ENCODE measurements around the gene COG2. TPM values are rescaled to one million over a fixed set of nuclear protein-coding genes. Genes with fewer than 3 reads are reported as not detected.

COG2 gene
- total and polyA plus RNA-seq, 7 donors = 17.5 to 31.2 (median 25.2) TPM

DNA sequence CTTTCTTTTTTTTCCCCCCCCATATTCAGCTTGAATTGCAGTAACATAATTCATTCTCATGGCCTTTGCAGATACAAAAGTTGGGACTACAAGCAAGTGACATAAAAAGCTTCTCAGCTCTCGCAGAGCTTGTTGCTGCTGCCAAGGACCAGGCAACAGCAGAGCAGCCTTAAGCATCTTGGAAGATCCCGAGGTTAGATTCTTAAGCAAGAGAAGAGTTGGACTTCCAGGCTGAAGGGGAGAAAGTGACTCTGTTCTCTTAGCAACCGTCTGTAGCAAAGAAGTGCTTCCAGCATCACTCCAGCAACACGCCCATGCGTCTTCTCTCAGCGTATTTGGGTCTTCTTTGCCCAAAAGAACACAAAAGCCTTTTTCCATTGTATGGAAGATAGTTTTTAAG is 50.9 kb downstream of the COG2 start:
- no peak for DNase-seq
- H3K9me3 ChIP-seq = no peaks in the 10 kb centered on the region
- TF ChIP-seq EP300 (IDR thresholded peaks at IDR 0.05) = no peak
- TF ChIP-seq POLR2A (IDR thresholded peaks at IDR 0.05) = no peak
- TF ChIP-seq POLR2AphosphoS5 (IDR thresholded peaks at IDR 0.05) = no peak
- TF ChIP-seq, protein P1, sequence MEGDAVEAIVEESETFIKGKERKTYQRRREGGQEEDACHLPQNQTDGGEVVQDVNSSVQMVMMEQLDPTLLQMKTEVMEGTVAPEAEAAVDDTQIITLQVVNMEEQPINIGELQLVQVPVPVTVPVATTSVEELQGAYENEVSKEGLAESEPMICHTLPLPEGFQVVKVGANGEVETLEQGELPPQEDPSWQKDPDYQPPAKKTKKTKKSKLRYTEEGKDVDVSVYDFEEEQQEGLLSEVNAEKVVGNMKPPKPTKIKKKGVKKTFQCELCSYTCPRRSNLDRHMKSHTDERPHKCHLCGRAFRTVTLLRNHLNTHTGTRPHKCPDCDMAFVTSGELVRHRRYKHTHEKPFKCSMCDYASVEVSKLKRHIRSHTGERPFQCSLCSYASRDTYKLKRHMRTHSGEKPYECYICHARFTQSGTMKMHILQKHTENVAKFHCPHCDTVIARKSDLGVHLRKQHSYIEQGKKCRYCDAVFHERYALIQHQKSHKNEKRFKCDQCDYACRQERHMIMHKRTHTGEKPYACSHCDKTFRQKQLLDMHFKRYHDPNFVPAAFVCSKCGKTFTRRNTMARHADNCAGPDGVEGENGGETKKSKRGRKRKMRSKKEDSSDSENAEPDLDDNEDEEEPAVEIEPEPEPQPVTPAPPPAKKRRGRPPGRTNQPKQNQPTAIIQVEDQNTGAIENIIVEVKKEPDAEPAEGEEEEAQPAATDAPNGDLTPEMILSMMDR (IDR thresholded peaks at IDR 0.05) = no peak
- no peaks in the 10 kb centered on the region for H3K27me3 ChIP-seq
- no peak overlapping the region for H3K27ac ChIP-seq
- H3K36me3 ChIP-seq = peaks cover 13 to 64% (median 27%) of the 10 kb centered on the region in 4 donors
- H3K4me3 ChIP-seq = no peak overlapping the region
- intact Hi-C loops (cut with DNase I) = no loop called here
- 89 to 92% methylated on average over 6 of the region's 6 CpGs for WGBS, 2 donors
- no peaks in the 10 kb centered on the region for H3K4me1 ChIP-seq

DNA sequence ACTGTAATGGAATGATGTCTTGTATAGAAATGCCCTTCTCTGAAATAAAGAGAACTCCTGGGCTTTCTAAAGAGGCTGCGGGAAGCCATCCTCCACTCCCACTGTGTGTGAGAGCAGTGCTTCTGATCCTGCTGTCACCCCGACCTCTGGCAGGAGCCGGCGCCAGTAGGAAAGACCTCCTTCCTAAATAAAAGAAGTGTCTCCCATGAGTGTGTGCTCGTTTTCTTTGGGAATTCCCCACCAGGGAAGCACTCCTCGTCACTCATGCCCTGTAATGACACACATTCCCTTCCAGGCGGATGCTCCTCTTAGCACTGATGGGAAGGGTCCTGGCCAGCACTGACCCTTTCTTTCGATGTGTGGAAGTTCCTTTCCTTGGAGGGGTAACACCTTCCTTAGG is 51.5 kb downstream of the COG2 start:
- DNase-seq = no peak
- Histone ChIP-seq H3K27me3 (no peaks in the 10 kb centered on the region), H3K4me3 (no peak overlapping the region), H3K36me3 (peaks cover 13 to 58% (median 27%) of the 10 kb centered on the region in 4 donors), H3K9me3 (no peaks in the 10 kb centered on the region), H3K27ac (no peak overlapping the region), H3K4me1 (no peaks in the 10 kb centered on the region)
- WGBS, 2 donors = 83 to 88% methylated on average over 8 of the region's 8 CpGs
- TF ChIP-seq POLR2A (IDR thresholded peaks at IDR 0.05) = no peak
- TF ChIP-seq EP300 (IDR thresholded peaks at IDR 0.05) = no peak
- no peak for TF ChIP-seq POLR2AphosphoS5 (IDR thresholded peaks at IDR 0.05)
- TF ChIP-seq, protein P1 (IDR thresholded peaks at IDR 0.05) = no peak
- intact Hi-C loops (cut with DNase I) = no loop called here

DNA sequence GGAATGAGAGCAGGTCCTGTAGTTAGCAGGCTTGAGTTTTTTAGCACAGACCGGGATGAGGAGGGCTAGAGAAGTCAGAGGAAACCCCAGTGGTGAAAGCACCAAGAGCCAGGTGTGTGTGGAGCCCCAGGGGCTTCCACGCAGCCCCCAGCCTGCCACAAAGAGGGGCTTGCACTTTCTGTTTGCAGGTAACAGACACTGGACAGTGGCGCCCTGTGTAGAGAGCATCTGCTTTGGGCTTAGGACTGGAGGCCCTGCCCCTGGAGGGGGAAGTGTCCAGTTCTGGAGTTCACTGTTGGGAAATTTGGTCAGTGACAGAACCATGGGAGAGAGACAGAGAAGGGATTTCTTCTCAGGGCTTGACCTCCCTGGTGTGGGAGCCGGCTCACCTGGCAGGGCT is 52.2 kb downstream of the COG2 start:
- Histone ChIP-seq H3K27ac (no peak overlapping the region), H3K4me1 (no peaks in the 10 kb centered on the region), H3K27me3 (no peaks in the 10 kb centered on the region), H3K4me3 (no peak overlapping the region), H3K9me3 (no peaks in the 10 kb centered on the region), H3K36me3 (peaks cover 13 to 51% (median 24%) of the 10 kb centered on the region in 4 donors)
- DNase-seq = no peak
- 90 to 94% methylated on average over 4 of the region's 4 CpGs for WGBS, 2 donors
- TF ChIP-seq, protein P1 (IDR thresholded peaks at IDR 0.05) = no peak
- TF ChIP-seq EP300 (IDR thresholded peaks at IDR 0.05) (no peak), POLR2A (IDR thresholded peaks at IDR 0.05) (no peak), POLR2AphosphoS5 (IDR thresholded peaks at IDR 0.05) (no peak)
- intact Hi-C loops (cut with DNase I) = no loop called here

DNA sequence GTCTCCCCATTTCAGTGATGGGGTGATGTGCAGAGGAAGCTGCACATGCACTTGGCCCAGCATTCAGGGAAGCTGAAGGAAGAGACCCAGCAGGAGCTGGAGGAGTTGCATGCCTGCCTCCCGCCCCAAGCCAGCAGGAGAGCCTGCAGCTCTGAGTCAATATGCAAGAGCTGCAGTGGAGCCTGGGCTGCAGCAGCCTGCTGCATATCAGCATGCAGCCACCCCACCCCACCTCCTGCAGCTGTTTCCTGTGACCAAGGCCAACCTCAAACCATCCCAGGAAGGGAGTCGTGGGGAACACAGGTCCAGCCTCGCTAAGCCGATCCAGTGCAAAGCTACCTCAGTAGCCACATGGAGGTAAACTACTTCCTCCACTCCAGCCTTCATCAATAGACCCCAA is 52.7 kb downstream of the COG2 start:
- Histone ChIP-seq H3K27ac (no peak overlapping the region), H3K27me3 (no peaks in the 10 kb centered on the region), H3K9me3 (no peaks in the 10 kb centered on the region), H3K36me3 (peaks cover 10 to 46% (median 20%) of the 10 kb centered on the region in 4 donors), H3K4me3 (no peak overlapping the region), H3K4me1 (no peaks in the 10 kb centered on the region)
- TF ChIP-seq, protein P1 (IDR thresholded peaks at IDR 0.05) = no peak
- no peak for TF ChIP-seq POLR2AphosphoS5 (IDR thresholded peaks at IDR 0.05)
- TF ChIP-seq EP300 (IDR thresholded peaks at IDR 0.05) = no peak
- TF ChIP-seq POLR2A (IDR thresholded peaks at IDR 0.05) = no peak
- 58 to 71% methylated on average over 4 of the region's 4 CpGs for WGBS, 2 donors
- intact Hi-C loops (cut with DNase I) = no loop called here
- DNase-seq = no peak

DNA sequence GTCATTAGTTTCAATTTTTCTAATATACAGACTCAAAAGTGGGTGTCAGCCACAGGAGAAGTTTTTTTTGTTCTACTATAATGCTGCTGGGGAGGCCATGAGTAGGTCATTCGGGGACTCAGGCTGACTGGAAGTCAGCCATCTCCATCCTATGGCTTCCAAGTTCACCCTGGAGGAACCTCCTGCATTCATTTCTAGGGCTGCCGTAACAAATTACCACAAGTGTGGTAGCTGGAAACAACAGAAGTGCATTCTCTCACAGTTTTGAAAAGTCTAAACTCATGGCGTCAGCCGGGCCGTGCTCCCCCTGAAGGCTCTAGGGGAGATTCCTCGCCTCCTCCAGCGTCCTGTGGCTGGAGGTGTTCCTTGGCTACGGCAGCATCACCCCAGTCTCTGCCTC is 53.9 kb downstream of the COG2 start:
- TF ChIP-seq, protein P1 (IDR thresholded peaks at IDR 0.05) = no peak
- TF ChIP-seq POLR2AphosphoS5 (IDR thresholded peaks at IDR 0.05) (no peak), EP300 (IDR thresholded peaks at IDR 0.05) (no peak), POLR2A (IDR thresholded peaks at IDR 0.05) (no peak)
- Histone ChIP-seq H3K4me1 (no peaks in the 10 kb centered on the region), H3K4me3 (no peak overlapping the region), H3K27ac (no peak overlapping the region), H3K27me3 (no peaks in the 10 kb centered on the region), H3K9me3 (no peaks in the 10 kb centered on the region), H3K36me3 (peaks cover 5 to 34% (median 14%) of the 10 kb centered on the region in 4 donors)
- intact Hi-C loops (cut with DNase I) = no loop called here
- DNase-seq = no peak
- WGBS, 2 donors = 89 to 91% methylated on average over 8 of the region's 8 CpGs
